Stimulated activated naive CD8-positive, alpha-beta T cell treated with anti-CD3 and anti-CD28 coated beads, Interleukin-15, Interleukin-2, amounts not matched to agents 100 ng/mL and 50 ng/mL, for 24 hours (primary cell): ENCODE measurements around the gene LGALS7B.
"Not testable (repeated sequence)": the region's sequence is repeated elsewhere in the genome, so short reads cannot be mapped to it uniquely, and the experiment has no call there.

ENCODE experiments used
- H3K27ac Mint-ChIP-seq: one replicate; pipeline ENCODE4 v1.8.0; 2021; ENCODE audit warnings: mild to moderate bottlenecking, mixed read lengths
- H3K27me3 Mint-ChIP-seq: one replicate; pipeline ENCODE4 v1.8.0; 2021; ENCODE audit warnings: mixed read lengths
- H3K36me3 Mint-ChIP-seq: one replicate; pipeline ENCODE4 v1.8.0; 2021; ENCODE audit warnings: low read depth, mixed read lengths
- H3K4me1 Mint-ChIP-seq: one replicate; pipeline ENCODE4 v1.8.0; 2021; ENCODE audit warnings: low read depth, mixed read lengths
- H3K4me3 Mint-ChIP-seq: one replicate; pipeline ENCODE4 v1.8.0; 2021; ENCODE audit warnings: mild to moderate bottlenecking, mixed read lengths
- H3K9me3 Mint-ChIP-seq: one replicate; pipeline ENCODE4 v1.8.0; 2021; ENCODE audit warnings: mixed read lengths

Gene LGALS7B

GRCh38 chr19:38816131-38816750 is 27.2 kb downstream of the LGALS7B start:
- H3K27me3 Mint-ChIP-seq: no peaks in the 10 kb centered on the region
- H3K9me3 Mint-ChIP-seq: no peaks in the 10 kb centered on the region
- H3K4me1 Mint-ChIP-seq: peaks cover 3% of the 10 kb centered on the region
- peaks cover 22% of the 10 kb centered on the region for H3K36me3 Mint-ChIP-seq
- H3K27ac Mint-ChIP-seq: no peak overlapping the region
- no peak overlapping the region for H3K4me3 Mint-ChIP-seq

- Mint-ChIP-seq H3K27ac (no peak overlapping the region), H3K36me3 (peaks cover 26% of the 10 kb centered on the region), H3K9me3 (no peaks in the 10 kb centered on the region), H3K4me3 (no peak overlapping the region), H3K27me3 (no peaks in the 10 kb centered on the region), H3K4me1 (peaks cover 3% of the 10 kb centered on the region)
Measured at GRCh38 chr19:38817081-38817480, 28.1 kb downstream of the LGALS7B start.

GRCh38 chr19:38819231-38819920 is 30.4 kb downstream of the LGALS7B start:
- Mint-ChIP-seq H3K4me3 (no peak overlapping the region), H3K27me3 (no peaks in the 10 kb centered on the region), H3K36me3 (peaks cover 38% of the 10 kb centered on the region), H3K27ac (no peak overlapping the region), H3K9me3 (no peaks in the 10 kb centered on the region), H3K4me1 (peaks cover 3% of the 10 kb centered on the region)

- H3K36me3 Mint-ChIP-seq: peaks cover 29% of the 10 kb centered on the region
- not testable (repeated sequence) for H3K27ac Mint-ChIP-seq, H3K27me3 Mint-ChIP-seq, H3K4me3 Mint-ChIP-seq, H3K9me3 Mint-ChIP-seq, H3K4me1 Mint-ChIP-seq
Measured at GRCh38 chr19:38821230-38821825, 32.3 kb downstream of the LGALS7B start.

- Mint-ChIP-seq H3K36me3 (peaks cover 39% of the 10 kb centered on the region), H3K4me1 (peaks cover 15% of the 10 kb centered on the region)
- not testable (repeated sequence) for H3K4me3 Mint-ChIP-seq, H3K9me3 Mint-ChIP-seq, H3K27me3 Mint-ChIP-seq, H3K27ac Mint-ChIP-seq
Measured at GRCh38 chr19:38825936-38826335, 36.9 kb downstream of the LGALS7B start.

GRCh38 chr19:38826856-38827551 is 38.0 kb downstream of the LGALS7B start:
- H3K27ac Mint-ChIP-seq: no peak overlapping the region
- H3K36me3 Mint-ChIP-seq: peaks cover 36% of the 10 kb centered on the region

GRCh38 chr19:38829203-38829602 is 40.2 kb downstream of the LGALS7B start:
- not testable (repeated sequence) for H3K27me3 Mint-ChIP-seq, H3K27ac Mint-ChIP-seq, H3K9me3 Mint-ChIP-seq, H3K4me3 Mint-ChIP-seq
- peaks cover 27% of the 10 kb centered on the region for H3K4me1 Mint-ChIP-seq
- H3K36me3 Mint-ChIP-seq: peaks cover 28% of the 10 kb centered on the region

More at GRCh38 chr19:38826856-38827551, 38.0 kb downstream of the LGALS7B start:
- H3K4me1 Mint-ChIP-seq: peaks cover 21% of the 10 kb centered on the region
- no peaks in the 10 kb centered on the region for H3K9me3 Mint-ChIP-seq
- H3K27me3 Mint-ChIP-seq: no peaks in the 10 kb centered on the region
- H3K4me3 Mint-ChIP-seq: no peak overlapping the region

GRCh38 chr19:38830039-38830733 is 41.2 kb downstream of the LGALS7B start:
- H3K27me3 Mint-ChIP-seq: no peaks in the 10 kb centered on the region
- no peak overlapping the region for H3K27ac Mint-ChIP-seq
- no peaks in the 10 kb centered on the region for H3K9me3 Mint-ChIP-seq
- H3K4me1 Mint-ChIP-seq: peaks cover 27% of the 10 kb centered on the region
- peak overlapping the region; percentile 89 for H3K4me3 Mint-ChIP-seq
- peaks cover 28% of the 10 kb centered on the region for H3K36me3 Mint-ChIP-seq

- H3K27ac Mint-ChIP-seq: peak overlapping the region; percentile 91
- H3K9me3 Mint-ChIP-seq: no peaks in the 10 kb centered on the region
- H3K4me3 Mint-ChIP-seq: peak overlapping the region; percentile 89
- peaks cover 37% of the 10 kb centered on the region for H3K36me3 Mint-ChIP-seq
- peaks cover 27% of the 10 kb centered on the region for H3K4me1 Mint-ChIP-seq
- H3K27me3 Mint-ChIP-seq: no peaks in the 10 kb centered on the region
Measured at GRCh38 chr19:38831142-38831605, 42.2 kb downstream of the LGALS7B start.

- Mint-ChIP-seq H3K36me3 (peaks cover 46% of the 10 kb centered on the region), H3K27ac (no peak overlapping the region), H3K9me3 (no peaks in the 10 kb centered on the region), H3K4me1 (peaks cover 30% of the 10 kb centered on the region), H3K27me3 (no peaks in the 10 kb centered on the region), H3K4me3 (no peak overlapping the region)
Measured at GRCh38 chr19:38833092-38833425, 44.1 kb downstream of the LGALS7B start.

GRCh38 chr19:38834104-38834490 is 45.1 kb downstream of the LGALS7B start:
- peaks cover 34% of the 10 kb centered on the region for H3K4me1 Mint-ChIP-seq
- H3K36me3 Mint-ChIP-seq: peaks cover 52% of the 10 kb centered on the region
- H3K27ac Mint-ChIP-seq: no peak overlapping the region
- no peaks in the 10 kb centered on the region for H3K27me3 Mint-ChIP-seq
- no peaks in the 10 kb centered on the region for H3K9me3 Mint-ChIP-seq
- no peak overlapping the region for H3K4me3 Mint-ChIP-seq

- H3K4me3 Mint-ChIP-seq: no peak overlapping the region
- no peak overlapping the region for H3K27ac Mint-ChIP-seq
- no peaks in the 10 kb centered on the region for H3K27me3 Mint-ChIP-seq
- H3K9me3 Mint-ChIP-seq: no peaks in the 10 kb centered on the region
- H3K4me1 Mint-ChIP-seq: peaks cover 39% of the 10 kb centered on the region
- peaks cover 57% of the 10 kb centered on the region for H3K36me3 Mint-ChIP-seq
Measured at GRCh38 chr19:38834590-38834989, 45.6 kb downstream of the LGALS7B start.

- peak overlapping the region; percentile 49 for H3K27ac Mint-ChIP-seq
- no peak overlapping the region for H3K4me3 Mint-ChIP-seq
- H3K27me3 Mint-ChIP-seq: no peaks in the 10 kb centered on the region
- H3K9me3 Mint-ChIP-seq: no peaks in the 10 kb centered on the region
- H3K36me3 Mint-ChIP-seq: peaks cover 62% of the 10 kb centered on the region
- peaks cover 42% of the 10 kb centered on the region for H3K4me1 Mint-ChIP-seq
Measured at GRCh38 chr19:38836159-38836982, 47.4 kb downstream of the LGALS7B start.
